Activated CD4-positive, alpha-beta T cell treated with anti-CD3 and anti-CD28 coated beads, Interleukin-2, amount 10 ng/mL, durations not matched to agents 24 days and 14 days (primary cell): ENCODE results near the gene FOXO3B. TPM values are rescaled to one million over a fixed set of nuclear protein-coding genes. Genes with fewer than 3 reads are reported as not detected.
"Not testable (repeated sequence)": the region's sequence is repeated elsewhere in the genome, so short reads cannot be mapped to it uniquely, and the experiment has no call there.

Source experiments
- DNase-seq: peaks from one replicate; pipeline ENCODE4 v3.0.0; 2022
- H3K27ac Mint-ChIP-seq: one replicate; pipeline ENCODE4 v1.8.0; 2022; ENCODE audit warnings: mild to moderate bottlenecking, mixed read lengths
- H3K27me3 Mint-ChIP-seq: one replicate; pipeline ENCODE4 v1.8.0; 2022; ENCODE audit warnings: mixed read lengths
- H3K36me3 Mint-ChIP-seq: one replicate; pipeline ENCODE4 v1.8.0; 2022; ENCODE audit warnings: low read depth, mild to moderate bottlenecking, mixed read lengths
- H3K4me1 Mint-ChIP-seq: one replicate; pipeline ENCODE4 v1.8.0; 2021; ENCODE audit warnings: mixed read lengths
- H3K4me3 Mint-ChIP-seq: one replicate; pipeline ENCODE4 v1.8.0; 2022; ENCODE audit warnings: mild to moderate bottlenecking, moderate library complexity, mixed read lengths
- H3K9me3 Mint-ChIP-seq: one replicate; pipeline ENCODE4 v1.8.0; 2021; ENCODE audit warnings: mixed read lengths
- intact Hi-C: fragments of 100-400 bp; cut with micrococcal nuclease; formaldehyde crosslinking; loops from one replicate; pipeline ENCODE4 v1.15.1; 2023
- total RNA-seq: library from RNA; stranded (reverse); gene quantifications from 2 replicates; pipeline ENCODE4 v1.2.3, GENCODE V29; 2022

FOXO3B gene
- 6.0 and 6.4 TPM in 2 replicates for total RNA-seq

DNA sequence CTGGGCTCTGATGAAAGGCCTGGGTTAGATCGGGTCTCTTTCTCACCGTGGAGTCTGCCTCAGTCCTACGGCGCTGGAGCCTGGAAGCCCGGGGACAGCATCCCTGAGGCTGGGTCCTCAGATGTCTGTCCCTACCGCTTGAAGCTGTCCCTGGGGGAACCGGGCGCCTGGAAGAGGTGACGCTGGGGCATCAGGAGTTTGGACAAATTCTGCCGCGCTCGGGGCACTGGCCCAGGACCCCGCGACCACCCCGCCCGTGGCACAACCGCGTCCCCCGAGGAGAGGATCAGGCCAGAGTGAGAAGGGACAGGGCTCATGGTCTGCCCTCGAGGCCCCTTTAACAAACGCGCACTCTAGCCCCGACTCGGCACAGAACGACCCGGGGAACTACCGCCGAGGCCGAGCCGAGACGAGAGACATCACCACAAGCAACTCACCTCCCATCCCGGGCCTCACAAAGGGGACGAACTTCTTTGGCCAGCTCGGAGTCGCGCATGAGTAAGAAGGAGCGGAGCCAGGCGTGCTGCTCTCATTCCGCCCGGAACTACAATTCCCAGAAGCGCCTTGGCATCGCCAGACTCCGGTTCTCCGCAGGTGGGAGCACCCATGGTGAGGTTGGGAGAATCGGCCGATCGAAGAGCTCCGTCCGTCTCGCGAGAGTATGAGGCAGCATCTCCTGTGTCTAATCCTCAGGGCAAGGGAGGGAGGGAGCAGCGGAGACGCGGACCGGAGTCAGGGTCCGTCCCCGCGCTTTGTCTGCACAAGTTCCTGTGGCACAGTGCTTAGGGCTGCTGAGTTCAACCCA is at the start of gene FOXO3B:
TSS of gene FOXO3B (minus strand) at position 548 of the 805 bp plus-strand sequence. CDS start 663 bp downstream, outside the sequence.
- H3K27me3 Mint-ChIP-seq, H3K9me3 Mint-ChIP-seq, H3K4me1 Mint-ChIP-seq, intact Hi-C loops: not testable (repeated sequence)
- Mint-ChIP-seq H3K27ac (peak within 1 kb of the TSS; percentile 84), H3K36me3 (peaks cover 10% of the 10 kb centered on the region), H3K4me3 (peak within 1 kb of the TSS; percentile 95)
- DNase-seq = peak; percentile 94

DNA sequence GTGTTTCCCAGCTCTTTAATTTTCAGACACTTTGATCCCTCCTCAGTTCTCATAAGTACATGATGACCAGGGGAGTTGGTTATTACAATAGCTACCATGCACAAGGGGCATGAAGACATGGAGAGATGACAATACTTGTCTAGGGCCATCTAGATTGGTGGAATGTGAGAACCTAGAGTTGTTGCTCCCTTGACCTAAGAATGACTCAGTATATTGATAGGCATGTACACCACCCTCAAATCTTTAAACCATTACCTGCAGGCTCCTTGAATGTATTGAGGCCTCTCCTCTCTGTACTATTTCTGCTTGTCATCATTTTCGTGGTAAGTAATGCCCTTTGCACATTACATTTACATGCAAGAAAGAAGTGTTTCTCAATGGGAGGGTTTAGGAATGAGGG is 41.4 kb upstream of the FOXO3B start:
- intact Hi-C loops, H3K9me3 Mint-ChIP-seq, H3K27me3 Mint-ChIP-seq, H3K36me3 Mint-ChIP-seq, H3K4me3 Mint-ChIP-seq, DNase-seq, H3K27ac Mint-ChIP-seq, H3K4me1 Mint-ChIP-seq: not testable (repeated sequence)

DNA sequence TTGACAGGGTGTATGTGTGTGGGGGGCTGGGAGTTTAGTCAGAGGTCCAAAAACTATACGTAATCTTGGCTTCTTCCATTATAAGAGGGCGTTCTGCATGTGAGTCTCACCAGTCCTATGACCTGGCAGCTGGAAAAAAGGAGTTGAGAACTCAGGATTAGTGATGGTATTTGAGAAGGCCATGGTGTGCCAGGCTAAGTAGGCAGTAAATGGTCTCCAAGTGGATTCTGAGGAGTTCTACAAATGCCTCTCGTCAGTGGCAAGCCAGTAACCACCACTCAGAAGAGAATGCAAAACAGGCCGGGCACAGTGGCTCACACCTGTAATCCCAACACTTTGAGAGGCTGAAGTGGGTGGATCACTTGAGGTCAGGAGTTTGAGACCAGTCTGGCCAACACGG is 40.5 kb upstream of the FOXO3B start:
- intact Hi-C loops, H3K27ac Mint-ChIP-seq, H3K4me1 Mint-ChIP-seq, H3K4me3 Mint-ChIP-seq, H3K36me3 Mint-ChIP-seq, H3K27me3 Mint-ChIP-seq, DNase-seq, H3K9me3 Mint-ChIP-seq: not testable (repeated sequence)

DNA sequence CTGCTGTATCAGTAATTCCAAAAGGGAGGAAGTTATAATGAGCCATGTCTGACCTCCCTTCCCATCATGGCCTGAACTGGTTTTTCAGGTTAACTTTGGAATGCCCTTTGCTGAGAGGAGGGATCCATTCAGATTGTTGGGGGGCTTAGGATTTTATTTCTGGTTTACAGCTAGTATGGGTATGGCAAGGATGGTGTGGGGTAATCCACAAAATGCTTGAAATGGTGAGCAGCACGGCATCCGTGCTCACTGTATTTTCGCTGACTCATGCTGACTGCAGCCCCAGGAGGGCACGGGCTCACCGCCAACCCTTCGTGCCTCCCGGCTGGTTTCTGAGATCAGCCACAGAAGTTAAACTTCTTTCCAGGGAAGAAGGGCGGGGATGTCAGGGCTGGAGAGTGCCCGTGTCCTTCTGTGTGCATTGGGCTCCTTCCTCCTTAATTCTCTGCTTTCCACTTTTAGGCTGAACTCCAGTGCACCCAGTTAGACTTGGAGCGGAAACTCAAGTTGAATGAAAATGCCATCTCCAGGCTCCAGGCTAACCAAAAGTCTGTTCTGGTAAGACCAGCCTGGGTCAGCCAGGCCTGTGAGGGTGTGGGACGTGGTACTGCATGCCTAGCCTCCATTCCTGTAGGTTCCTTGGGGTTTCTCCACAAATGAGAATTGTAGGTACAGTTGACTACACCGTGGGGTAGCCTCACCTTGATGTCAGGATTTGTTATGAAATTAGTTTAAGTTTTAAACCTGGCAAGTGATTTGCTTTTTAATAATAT is 39.8 kb upstream of the FOXO3B start:
- H3K9me3 Mint-ChIP-seq, H3K36me3 Mint-ChIP-seq, H3K4me3 Mint-ChIP-seq, H3K27me3 Mint-ChIP-seq, DNase-seq, intact Hi-C loops, H3K4me1 Mint-ChIP-seq, H3K27ac Mint-ChIP-seq: not testable (repeated sequence)

DNA sequence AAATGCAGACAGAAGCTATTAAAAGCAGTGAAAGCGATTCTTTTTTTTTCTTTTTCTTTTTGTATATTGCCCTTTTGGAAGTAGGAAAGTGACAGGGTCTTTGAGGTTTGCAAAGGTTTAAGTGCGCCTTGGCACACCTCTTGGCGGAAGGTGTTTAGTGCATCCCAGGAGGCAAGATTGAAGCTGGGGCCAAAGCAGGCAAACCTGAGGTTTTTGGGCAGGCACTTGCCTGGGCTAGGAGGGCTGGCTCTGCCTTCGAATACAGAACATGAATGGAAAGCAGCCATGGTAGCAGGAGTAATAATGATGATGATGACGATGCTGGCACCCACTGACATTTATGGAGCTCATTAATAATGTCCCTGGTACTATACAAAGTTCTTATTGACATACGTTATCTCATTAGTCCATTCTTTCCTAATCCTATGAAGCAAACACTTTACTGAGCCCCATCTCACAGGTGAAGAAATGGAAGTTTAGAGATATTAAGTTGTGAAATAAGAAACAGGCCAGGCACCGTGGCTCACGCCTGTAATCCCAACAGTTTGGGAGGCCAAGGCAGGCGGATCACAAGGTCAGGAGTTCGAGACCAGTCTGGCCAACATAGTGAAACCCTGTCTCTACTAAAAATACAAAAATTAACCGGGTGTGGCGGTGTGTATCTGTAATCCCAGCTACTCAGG is 37.5 kb upstream of the FOXO3B start:
- intact Hi-C loops, H3K27ac Mint-ChIP-seq, H3K9me3 Mint-ChIP-seq: not testable (repeated sequence)

DNA sequence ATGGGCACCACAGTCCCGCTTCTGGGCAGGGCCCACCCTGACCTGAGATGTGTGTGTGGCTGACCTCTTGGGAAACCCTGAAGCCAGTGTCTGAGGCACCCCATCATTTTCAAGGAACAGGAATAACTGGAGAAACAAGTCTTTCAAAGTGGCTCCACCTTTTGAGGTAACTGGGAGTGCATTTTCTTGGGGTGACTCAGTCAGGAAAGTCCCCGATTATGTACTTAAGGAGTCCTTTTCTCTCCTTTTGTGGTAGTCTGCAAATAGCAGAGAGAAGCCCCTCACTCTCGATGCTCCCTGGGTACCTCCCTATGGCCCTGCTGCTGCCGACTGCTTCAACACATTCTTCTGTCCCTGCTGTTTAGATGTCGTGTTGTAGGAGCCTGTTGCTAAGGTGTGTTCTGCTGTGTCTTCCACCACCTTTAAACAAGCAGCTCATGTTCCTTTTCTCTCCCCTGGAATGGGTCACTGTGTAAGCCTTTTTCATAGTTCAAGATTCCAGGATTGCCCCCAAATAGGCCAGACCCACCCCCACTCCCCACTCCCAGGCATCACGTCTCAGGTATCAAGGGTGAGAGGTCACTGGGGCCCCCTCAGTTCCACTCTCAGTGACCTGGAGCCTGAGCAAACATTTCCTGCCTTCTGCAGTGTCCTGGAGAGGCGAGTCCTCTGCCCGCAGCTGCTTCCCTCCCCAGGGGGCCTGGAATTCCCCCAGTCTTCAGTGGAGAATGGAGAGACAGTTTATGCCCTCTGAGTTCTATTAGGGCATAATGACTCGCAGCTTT is 36.7 kb upstream of the FOXO3B start:
- DNase-seq, H3K27ac Mint-ChIP-seq, H3K4me3 Mint-ChIP-seq, intact Hi-C loops, H3K4me1 Mint-ChIP-seq, H3K27me3 Mint-ChIP-seq, H3K36me3 Mint-ChIP-seq, H3K9me3 Mint-ChIP-seq: not testable (repeated sequence)

More for the DNA sequence above, 37.5 kb upstream of the FOXO3B start:
- not testable (repeated sequence) for H3K36me3 Mint-ChIP-seq, H3K27me3 Mint-ChIP-seq, DNase-seq, H3K4me3 Mint-ChIP-seq, H3K4me1 Mint-ChIP-seq

DNA sequence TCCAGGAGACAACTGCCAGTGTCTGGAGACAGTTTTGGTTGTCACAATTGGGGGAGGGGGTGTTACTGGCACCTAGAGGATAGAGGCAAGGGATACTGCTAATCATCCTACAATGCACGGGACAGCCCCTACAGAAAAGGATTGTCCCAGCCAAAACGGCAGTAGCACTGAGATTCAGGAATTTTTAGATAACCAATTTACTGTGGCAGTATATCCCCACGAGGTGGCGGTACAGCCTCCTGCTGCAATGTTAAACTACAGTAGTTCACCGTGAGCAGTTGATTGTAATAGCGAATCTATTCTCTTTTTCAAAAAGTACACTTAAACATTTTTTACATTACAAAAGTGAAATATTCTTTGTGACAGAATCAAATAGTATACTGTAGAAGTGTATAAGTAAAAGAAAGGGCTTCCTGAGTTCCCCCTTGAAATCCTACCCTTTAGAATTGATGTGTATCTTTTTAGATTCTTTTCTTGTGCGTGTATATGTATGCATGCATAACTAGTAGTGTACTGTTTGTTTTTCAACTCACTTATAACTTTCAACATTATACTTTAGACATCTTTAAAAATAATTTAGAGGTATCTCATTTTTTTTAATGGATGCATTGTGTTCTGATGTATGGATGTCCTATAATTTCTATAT is 30.4 kb upstream of the FOXO3B start:
- peak; percentile 88 for DNase-seq
- H3K27ac Mint-ChIP-seq, H3K4me1 Mint-ChIP-seq, H3K9me3 Mint-ChIP-seq, H3K4me3 Mint-ChIP-seq, intact Hi-C loops, H3K36me3 Mint-ChIP-seq: not testable (repeated sequence)
- H3K27me3 Mint-ChIP-seq = peaks cover 11% of the 10 kb centered on the region

DNA sequence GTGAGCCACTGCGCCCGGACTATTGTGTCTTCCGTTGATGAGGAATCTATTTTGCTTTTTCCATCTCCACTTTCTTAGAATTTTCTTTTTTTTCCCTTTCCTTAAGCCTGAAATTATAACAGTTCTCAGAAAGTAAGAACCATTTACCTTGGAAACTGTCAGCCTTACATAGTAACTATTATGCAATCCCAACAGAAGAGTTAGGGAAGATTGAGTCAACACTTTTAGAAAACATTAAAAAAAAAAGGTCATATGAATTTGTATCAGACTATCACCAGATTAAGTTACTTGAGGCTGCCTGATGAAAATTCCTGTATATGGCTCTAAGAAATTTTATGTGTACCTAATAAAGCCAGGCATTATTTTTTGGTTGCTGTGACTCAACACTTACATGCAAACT is 26.1 kb upstream of the FOXO3B start:
- H3K36me3 Mint-ChIP-seq, DNase-seq, H3K27me3 Mint-ChIP-seq, H3K9me3 Mint-ChIP-seq, H3K27ac Mint-ChIP-seq, H3K4me1 Mint-ChIP-seq, H3K4me3 Mint-ChIP-seq, intact Hi-C loops: not testable (repeated sequence)

DNA sequence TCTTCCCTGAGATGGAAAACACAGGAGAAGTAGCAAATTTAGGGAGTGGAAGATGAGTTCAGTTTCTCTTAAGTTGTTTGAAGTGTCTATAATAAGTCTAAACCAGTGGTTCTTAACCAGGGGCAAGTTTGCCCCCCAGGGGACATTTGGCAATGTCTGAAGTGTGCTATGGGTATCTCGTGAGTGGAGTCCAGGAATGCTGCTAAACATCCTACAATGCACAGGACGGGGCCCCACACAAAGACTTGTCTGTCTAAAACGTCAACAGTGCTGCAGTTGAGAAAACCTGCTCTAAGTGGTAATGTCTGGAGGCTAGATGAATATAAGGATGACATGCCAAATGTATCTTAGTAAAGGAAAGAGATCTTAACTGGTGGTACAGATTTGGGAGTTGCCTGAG is 23.8 kb upstream of the FOXO3B start:
- H3K4me3 Mint-ChIP-seq, H3K9me3 Mint-ChIP-seq, H3K36me3 Mint-ChIP-seq, H3K27ac Mint-ChIP-seq, DNase-seq, intact Hi-C loops, H3K27me3 Mint-ChIP-seq, H3K4me1 Mint-ChIP-seq: not testable (repeated sequence)

DNA sequence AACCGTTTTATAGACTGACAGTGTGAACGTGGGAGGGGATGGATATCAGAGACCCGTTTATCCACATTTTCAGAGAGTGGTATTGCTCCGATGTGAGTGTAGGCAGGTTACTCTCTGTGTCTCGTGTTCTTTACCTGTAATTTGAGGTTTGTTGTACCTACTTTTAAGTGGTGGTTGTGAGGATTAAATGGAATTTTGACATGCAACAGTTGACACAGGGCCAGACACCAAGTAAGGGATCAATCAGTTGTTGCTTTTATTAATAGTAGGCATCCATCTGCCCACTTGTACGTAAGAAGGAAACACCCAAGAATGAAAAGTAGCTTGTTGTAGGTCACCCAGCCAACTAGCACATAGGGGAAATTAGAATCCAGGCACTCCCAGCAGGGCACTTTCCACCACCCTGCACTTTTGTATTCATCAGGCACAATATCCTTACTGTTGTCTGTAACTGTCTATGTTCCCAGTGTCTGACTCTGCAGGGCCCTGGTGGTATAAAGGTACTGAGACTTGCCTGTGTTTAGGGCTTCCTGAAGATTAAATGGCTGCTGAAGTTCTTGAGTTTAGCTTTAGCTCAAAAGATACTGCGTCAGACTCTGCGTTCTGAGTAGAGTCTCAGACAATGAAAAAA is 16.5 kb upstream of the FOXO3B start:
- H3K36me3 Mint-ChIP-seq, intact Hi-C loops, H3K9me3 Mint-ChIP-seq, H3K27me3 Mint-ChIP-seq, H3K27ac Mint-ChIP-seq, DNase-seq: not testable (repeated sequence)
- Mint-ChIP-seq H3K4me3 (peak overlapping the region; percentile 88), H3K4me1 (peaks cover 13% of the 10 kb centered on the region)

DNA sequence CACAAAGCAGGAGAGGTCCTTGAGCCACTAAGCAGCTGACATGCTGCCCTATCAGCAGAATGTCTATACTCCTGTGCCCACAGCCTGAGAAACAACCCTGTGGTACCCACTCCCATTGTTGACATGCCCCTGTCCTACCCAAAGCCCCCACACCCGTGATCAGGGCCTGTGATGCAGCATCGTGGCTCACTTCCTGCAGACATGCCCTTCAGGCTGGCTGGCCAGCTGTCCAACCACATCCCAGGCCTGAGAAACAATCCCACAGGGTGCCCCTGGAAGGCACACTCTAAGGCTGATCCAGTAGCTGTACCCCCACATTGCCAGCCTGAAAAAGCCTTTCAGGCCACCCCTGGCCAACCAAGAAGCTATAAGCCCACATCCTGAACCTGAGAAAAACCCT is 13.0 kb upstream of the FOXO3B start:
- H3K27me3 Mint-ChIP-seq, H3K27ac Mint-ChIP-seq, H3K36me3 Mint-ChIP-seq, H3K4me3 Mint-ChIP-seq, DNase-seq, intact Hi-C loops, H3K9me3 Mint-ChIP-seq: not testable (repeated sequence)
- peaks cover 13% of the 10 kb centered on the region for H3K4me1 Mint-ChIP-seq

DNA sequence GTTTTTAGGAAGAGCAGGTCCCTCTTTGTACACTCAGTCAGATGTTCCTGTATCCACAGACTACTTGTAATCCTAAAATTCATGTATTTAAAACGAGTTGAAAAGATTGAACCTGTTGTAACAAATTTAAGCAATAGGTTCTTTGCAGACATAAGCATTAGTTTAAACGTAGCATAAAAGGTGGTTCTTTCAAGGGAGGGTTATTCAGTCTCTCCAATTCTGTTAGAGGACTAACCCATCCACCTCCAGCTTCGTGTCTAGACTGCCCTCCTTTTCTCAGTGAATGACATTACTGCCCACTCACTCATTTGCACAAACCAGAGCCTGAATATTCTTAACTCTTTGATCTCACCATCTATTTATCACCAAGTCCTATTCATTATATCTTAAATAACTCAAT is 554 bp upstream of the FOXO3B start:
- not testable (repeated sequence) for H3K27ac Mint-ChIP-seq
- peak overlapping the region; percentile 95 for H3K4me3 Mint-ChIP-seq

DNA sequence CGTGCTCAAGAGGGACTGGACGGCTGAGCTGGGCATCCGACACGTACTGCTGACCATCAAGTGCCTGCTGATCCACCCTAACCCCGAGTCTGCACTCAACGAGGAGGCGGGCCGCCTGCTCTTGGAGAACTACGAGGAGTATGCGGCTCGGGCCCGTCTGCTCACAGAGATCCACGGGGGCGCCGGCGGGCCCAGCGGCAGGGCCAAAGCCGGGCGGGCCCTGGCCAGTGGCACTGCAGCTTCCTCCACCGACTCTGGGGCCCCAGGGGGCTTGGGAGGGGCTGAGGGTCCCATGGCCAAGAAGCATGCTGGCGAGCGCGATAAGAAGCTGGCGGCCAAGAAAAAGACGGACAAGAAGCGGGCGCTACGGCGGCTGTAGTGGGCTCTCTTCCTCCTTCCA is 4.7 kb downstream of the FOXO3B start:
- H3K9me3 Mint-ChIP-seq, H3K4me3 Mint-ChIP-seq, H3K27ac Mint-ChIP-seq, H3K4me1 Mint-ChIP-seq, H3K27me3 Mint-ChIP-seq, DNase-seq, intact Hi-C loops: not testable (repeated sequence)
- H3K36me3 Mint-ChIP-seq = peaks cover 24% of the 10 kb centered on the region

More for the DNA sequence above, 554 bp upstream of the FOXO3B start:
- intact Hi-C loops, DNase-seq, H3K36me3 Mint-ChIP-seq, H3K9me3 Mint-ChIP-seq, H3K27me3 Mint-ChIP-seq, H3K4me1 Mint-ChIP-seq: not testable (repeated sequence)
